ENCODE results near the gene CAPN1. TPM values are rescaled to one million over a fixed set of nuclear protein-coding genes. Genes with fewer than 3 reads are reported as not detected.

The CAPN1 gene
- total and polyA plus RNA-seq, 2 of the 13 experiments (the other 11 are each of a cell fraction or from before 2014, with no cell fraction given): 57.3 to 82.6 TPM

DNA sequence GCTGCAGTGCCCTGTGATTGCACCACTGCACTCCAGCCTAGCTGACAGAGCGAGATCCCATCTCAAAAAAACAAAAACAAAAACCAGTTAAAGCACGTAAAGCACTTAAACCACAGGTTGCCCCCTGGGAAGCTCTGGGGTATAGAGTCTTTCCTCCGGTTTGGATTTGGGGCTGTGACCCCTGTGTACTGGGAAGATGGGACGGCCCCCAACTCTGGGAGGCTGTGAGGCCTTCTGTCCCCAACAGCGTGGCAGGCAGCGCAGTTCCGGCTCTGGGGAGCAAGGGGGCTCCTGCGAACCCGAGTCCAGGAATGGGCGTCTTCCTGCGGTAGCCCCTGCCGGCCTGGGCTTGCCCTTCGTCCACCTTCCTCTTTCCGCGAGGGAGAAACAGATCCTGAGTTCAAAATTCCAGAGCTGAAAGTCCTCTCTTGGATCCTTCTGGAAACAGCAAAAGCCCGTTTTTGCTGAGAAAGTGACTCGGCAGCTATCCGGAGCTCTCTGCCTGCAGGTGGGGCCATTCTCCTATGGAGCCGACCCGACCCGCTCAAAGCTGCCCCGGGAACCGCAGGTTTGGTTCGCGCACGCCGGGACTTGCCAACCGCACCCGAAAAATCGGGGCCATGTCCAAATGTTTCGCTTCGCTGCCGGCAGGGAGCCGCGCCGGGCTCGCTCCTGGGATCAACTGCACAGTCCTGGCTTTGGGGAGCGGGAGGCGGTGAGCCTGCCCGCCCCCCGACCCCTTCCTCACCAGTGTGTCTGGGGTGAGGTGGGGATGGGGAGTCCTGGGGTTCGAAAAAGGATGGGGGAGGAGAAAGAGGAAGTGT lies 43.8 kb downstream of the CAPN1 start (continued):
- TF ChIP-seq, protein P1, sequence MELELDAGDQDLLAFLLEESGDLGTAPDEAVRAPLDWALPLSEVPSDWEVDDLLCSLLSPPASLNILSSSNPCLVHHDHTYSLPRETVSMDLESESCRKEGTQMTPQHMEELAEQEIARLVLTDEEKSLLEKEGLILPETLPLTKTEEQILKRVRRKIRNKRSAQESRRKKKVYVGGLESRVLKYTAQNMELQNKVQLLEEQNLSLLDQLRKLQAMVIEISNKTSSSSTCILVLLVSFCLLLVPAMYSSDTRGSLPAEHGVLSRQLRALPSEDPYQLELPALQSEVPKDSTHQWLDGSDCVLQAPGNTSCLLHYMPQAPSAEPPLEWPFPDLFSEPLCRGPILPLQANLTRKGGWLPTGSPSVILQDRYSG (CRISPR knock-in tag; IDR thresholded peaks at IDR 0.05): 0 out of 2 replicates have a peak, but pooled peaks have one; percentile 47
- TF ChIP-seq CERS6 (CRISPR knock-in tag; IDR thresholded peaks at IDR 0.05) (no peak), ZNF382 (CRISPR knock-in tag; IDR thresholded peaks at IDR 0.05; ENCODE audit: borderline replicate concordance) (no peak), MEIS1 (CRISPR knock-in tag; IDR thresholded peaks at IDR 0.05; ENCODE audit: borderline replicate concordance) (peak; percentile 55; the same call in 1 of the 2 replicates), NR2F1 (CRISPR knock-in tag; IDR thresholded peaks at IDR 0.05) (no peak), HOXA3 (CRISPR knock-in tag; IDR thresholded peaks at IDR 0.05) (no peak; the same call in 1 of the 2 replicates), TSC22D2 (CRISPR knock-in tag; IDR thresholded peaks at IDR 0.05; ENCODE audit: borderline replicate concordance) (no peak), SNAPC5 (CRISPR knock-in tag; IDR thresholded peaks at IDR 0.05; ENCODE audit: borderline replicate concordance) (no peak), ZNF570 (CRISPR knock-in tag; IDR thresholded peaks at IDR 0.05; ENCODE audit: borderline replicate concordance) (no peak), SMAD3 (CRISPR knock-in tag; IDR thresholded peaks at IDR 0.05) (no peak), ZBTB21 (CRISPR knock-in tag; IDR thresholded peaks at IDR 0.05) (no peak), POLR2AphosphoS2 (IDR thresholded peaks at IDR 0.05; ENCODE audit: low read depth, low read length) (no peak), ZNF296 (CRISPR knock-in tag; conservative IDR thresholded peaks at IDR 0.05) (no peak), BRCA1 (CRISPR knock-in tag; IDR thresholded peaks at IDR 0.05) (0 out of 2 replicates have a peak, but pooled peaks have one; percentile 64)
- TF ChIP-seq, protein P2, sequence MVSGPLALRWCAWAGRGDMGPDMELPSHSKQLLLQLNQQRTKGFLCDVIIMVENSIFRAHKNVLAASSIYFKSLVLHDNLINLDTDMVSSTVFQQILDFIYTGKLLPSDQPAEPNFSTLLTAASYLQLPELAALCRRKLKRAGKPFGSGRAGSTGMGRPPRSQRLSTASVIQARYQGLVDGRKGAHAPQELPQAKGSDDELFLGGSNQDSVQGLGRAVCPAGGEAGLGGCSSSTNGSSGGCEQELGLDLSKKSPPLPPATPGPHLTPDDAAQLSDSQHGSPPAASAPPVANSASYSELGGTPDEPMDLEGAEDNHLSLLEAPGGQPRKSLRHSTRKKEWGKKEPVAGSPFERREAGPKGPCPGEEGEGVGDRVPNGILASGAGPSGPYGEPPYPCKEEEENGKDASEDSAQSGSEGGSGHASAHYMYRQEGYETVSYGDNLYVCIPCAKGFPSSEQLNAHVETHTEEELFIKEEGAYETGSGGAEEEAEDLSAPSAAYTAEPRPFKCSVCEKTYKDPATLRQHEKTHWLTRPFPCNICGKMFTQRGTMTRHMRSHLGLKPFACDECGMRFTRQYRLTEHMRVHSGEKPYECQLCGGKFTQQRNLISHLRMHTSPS (CRISPR knock-in tag; IDR thresholded peaks at IDR 0.05; ENCODE audit: low read depth): no peak
- TF ChIP-seq, protein P3, sequence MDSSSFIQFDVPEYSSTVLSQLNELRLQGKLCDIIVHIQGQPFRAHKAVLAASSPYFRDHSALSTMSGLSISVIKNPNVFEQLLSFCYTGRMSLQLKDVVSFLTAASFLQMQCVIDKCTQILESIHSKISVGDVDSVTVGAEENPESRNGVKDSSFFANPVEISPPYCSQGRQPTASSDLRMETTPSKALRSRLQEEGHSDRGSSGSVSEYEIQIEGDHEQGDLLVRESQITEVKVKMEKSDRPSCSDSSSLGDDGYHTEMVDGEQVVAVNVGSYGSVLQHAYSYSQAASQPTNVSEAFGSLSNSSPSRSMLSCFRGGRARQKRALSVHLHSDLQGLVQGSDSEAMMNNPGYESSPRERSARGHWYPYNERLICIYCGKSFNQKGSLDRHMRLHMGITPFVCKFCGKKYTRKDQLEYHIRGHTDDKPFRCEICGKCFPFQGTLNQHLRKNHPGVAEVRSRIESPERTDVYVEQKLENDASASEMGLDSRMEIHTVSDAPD (CRISPR knock-in tag; IDR thresholded peaks at IDR 0.05): no peak
- TF ChIP-seq, protein P4, sequence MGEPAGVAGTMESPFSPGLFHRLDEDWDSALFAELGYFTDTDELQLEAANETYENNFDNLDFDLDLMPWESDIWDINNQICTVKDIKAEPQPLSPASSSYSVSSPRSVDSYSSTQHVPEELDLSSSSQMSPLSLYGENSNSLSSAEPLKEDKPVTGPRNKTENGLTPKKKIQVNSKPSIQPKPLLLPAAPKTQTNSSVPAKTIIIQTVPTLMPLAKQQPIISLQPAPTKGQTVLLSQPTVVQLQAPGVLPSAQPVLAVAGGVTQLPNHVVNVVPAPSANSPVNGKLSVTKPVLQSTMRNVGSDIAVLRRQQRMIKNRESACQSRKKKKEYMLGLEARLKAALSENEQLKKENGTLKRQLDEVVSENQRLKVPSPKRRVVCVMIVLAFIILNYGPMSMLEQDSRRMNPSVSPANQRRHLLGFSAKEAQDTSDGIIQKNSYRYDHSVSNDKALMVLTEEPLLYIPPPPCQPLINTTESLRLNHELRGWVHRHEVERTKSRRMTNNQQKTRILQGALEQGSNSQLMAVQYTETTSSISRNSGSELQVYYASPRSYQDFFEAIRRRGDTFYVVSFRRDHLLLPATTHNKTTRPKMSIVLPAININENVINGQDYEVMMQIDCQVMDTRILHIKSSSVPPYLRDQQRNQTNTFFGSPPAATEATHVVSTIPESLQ (CRISPR knock-in tag; conservative IDR thresholded peaks at IDR 0.05): no peak
- TF ChIP-seq, protein P5, sequence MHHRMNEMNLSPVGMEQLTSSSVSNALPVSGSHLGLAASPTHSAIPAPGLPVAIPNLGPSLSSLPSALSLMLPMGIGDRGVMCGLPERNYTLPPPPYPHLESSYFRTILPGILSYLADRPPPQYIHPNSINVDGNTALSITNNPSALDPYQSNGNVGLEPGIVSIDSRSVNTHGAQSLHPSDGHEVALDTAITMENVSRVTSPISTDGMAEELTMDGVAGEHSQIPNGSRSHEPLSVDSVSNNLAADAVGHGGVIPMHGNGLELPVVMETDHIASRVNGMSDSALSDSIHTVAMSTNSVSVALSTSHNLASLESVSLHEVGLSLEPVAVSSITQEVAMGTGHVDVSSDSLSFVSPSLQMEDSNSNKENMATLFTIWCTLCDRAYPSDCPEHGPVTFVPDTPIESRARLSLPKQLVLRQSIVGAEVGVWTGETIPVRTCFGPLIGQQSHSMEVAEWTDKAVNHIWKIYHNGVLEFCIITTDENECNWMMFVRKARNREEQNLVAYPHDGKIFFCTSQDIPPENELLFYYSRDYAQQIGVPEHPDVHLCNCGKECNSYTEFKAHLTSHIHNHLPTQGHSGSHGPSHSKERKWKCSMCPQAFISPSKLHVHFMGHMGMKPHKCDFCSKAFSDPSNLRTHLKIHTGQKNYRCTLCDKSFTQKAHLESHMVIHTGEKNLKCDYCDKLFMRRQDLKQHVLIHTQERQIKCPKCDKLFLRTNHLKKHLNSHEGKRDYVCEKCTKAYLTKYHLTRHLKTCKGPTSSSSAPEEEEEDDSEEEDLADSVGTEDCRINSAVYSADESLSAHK (CRISPR knock-in tag; IDR thresholded peaks at IDR 0.05; ENCODE audit: borderline replicate concordance): no peak
